Fibroblast of skin of abdomen (primary cell): ENCODE data around the gene FEZ2.

Experiments used
- DNase-seq: peaks from one replicate; pipeline ENCODE4 v3.0.0-alpha.2; 2013

The FEZ2 gene

GRCh38 chr2:36528766-36529392 is 69.1 kb downstream of the FEZ2 start:
- DNase-seq: no peak

DNA sequence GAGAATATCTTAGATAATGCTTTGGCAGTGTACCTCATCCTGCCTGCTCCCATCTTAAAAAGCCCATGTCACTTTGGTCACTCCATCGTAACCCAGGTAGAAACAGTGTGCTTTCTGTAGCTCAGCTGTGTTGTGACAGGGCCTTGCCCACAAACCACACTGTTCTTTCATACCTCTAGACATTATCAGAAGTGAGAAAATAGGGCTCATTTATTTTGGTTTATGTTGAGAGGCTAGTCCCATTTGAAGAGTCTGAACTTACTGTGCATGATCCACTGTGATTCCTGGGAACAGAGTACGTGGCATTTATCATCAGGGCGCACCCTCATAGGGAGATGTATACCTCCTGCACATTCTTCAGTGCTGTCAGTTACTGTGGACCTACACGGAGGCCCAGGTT is 69.7 kb downstream of the FEZ2 start:
- no peak for DNase-seq

DNA sequence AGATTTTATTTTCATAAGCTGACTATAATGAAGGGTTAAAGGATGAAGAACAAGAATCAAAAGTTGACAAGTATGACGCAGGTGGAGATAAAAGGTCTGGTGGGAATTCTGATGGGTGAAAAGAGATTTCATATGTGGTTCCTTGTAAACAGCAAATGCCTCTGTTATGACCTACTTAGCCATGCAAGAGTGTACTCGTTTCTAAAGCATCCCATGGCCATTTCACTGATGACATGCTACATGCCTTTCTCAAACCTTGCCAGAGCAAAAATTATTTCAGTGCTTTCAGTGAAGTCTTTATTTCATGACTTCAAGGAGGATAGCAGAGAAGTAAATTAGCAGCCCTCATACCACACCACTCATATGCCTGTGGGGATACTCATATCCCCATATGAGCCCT is 71.7 kb downstream of the FEZ2 start:
- DNase-seq: peak; percentile 57

GRCh38 chr2:36525245-36525644 is 72.7 kb downstream of the FEZ2 start:
- DNase-seq: no peak

GRCh38 chr2:36523153-36523552 is 74.8 kb downstream of the FEZ2 start:
- DNase-seq: no peak

DNA sequence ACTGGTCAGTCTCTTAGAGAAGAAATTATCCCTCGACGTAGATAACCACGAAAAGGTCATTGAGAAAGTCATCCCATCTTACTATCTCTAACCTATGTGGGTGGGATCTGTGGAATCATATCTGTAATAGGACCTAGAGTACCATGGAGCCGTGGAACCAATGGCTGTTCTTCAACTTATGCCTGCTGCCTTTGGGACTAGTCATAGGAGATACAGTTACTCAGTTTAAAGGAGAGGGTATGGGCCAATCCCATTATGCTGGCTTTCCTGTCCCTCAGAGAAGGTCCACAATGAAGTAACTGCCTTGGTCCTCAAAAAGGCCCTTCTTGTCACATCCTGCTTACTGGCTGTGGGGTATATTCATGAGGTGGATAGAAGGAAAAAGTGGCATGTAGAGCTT is 77.5 kb downstream of the FEZ2 start:
- no peak for DNase-seq

DNA sequence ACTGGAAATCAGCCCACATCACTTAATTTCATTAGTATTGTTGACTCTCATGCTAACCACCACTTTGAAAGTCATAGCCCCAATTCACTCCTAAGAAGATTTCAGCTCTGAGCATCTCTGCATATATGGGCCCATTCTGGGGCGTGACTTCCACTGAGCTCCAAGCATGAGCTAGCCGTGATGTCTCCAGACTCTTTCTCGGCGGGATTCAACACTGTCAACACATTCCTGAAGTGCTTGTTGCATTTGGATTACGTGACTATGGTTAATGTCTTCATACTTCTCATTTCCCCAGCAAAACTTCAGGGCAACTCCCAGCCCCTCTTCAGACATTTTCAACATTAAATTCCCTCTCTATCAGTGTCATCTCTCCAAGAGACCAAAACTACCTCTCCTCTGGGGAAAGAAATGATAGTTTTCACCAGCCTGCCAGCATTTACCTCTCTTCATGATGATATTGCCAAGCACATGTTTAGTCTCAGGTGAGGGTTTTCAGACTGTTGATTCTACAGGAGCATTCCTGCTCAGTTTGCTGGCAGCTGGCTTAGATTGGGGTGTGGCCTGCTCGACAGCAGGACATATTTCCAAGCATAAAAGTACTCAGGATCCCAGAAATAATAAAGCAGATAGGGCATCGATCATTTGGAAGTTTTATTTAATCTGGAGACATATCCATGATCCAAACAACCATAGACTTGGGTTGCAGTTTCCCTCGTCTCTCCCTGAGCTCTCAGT is 81.7 kb downstream of the FEZ2 start:
- DNase-seq: peak; percentile 85

GRCh38 chr2:36515538-36515937 is 82.4 kb downstream of the FEZ2 start:
- DNase-seq: no peak

DNA sequence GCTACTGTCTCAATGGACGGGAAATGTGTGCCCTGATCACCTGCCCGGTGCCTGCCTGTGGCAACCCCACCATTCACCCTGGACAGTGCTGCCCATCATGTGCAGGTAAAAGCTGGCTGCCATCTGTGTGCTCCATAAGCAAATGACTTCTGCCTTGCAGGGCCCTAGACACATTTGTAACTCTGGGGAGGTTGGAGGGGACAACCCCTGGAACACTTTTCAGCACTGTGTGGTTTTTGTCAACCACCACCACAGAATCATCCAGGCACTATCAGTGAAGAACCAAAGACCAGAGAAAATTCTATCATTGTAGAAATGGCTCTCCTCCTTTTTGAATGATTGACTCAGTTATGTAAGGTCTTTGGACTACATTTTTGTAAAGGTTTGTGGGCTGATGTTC is 84.3 kb downstream of the FEZ2 start:
- no peak for DNase-seq

DNA sequence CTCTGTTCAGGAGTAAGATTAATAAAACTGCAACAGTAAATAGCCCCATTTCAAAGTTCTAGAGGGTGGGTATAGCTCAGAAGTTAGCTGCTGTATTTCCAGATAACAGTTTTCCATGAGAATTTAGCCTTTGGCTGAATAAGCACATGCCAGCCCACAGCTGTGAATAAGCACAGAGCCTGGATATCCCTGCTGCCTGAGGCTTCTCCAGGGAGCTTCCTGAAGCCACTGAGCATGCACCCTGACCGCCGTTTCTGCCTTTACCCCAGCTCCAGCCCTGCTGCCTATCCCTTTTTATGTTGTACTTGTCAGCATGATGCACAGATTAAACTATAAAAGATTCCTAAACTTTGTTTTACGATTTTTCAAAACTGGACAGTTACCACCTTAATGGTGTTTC is 85.3 kb downstream of the FEZ2 start:
- no peak for DNase-seq

- DNase-seq: no peak
Observed at GRCh38 chr2:36511858-36512603, 85.9 kb downstream of the FEZ2 start.

DNA sequence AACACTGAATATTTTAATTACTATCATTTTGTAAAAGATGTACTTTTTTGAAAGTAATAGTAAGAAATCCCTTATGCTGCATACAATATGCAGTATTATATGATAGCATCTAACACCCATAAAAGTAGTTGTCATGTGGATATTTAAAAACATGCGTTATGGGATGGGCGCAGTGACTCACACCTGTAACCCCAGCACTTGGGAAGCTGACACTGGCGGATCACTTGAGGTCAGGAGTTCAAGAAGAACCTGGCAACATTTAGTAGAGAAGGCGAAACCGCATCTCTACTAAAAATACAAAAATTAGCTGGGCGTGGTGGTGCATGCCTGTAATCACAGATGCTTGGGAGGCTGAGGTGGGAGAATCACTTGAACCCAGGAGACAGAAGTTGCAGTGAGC is 88.9 kb downstream of the FEZ2 start:
- DNase-seq: no peak

DNA sequence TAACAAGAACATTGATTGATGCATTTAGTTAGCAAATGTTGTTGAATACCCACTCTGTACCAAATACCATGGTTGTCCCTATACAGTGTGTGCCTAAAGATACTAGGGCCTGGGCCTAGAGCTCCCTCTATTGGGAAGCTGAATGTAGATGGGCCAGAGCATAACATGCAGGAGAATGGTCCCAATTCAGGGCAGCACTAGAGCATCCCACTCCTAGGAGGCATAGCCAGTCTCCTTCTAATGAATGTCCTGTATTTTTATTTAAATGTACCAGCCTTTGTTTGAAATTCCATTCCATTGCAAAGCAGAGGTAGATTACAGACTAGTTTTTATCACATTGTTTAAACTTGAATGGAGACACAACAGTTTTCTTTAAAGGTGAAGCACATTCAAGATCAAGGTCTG is 90.6 kb downstream of the FEZ2 start:
- DNase-seq: peak; percentile 67
